ENCODE data around the gene MGAT5. TPM values are rescaled to one million over a fixed set of nuclear protein-coding genes. Genes with fewer than 3 reads are reported as not detected.

The MGAT5 gene
- total RNA-seq, 1 donor from 2014 or later = 21.2 TPM

- Histone ChIP-seq H3K9ac (no peak overlapping the region), H2AFZ (replicated peaks) (no peak overlapping the region), H3K4me3 (no peak overlapping the region), H3K4me2 (no peak overlapping the region), H3F3A (ENCODE audit: low read depth) (no peaks in the 10 kb centered on the region), H3K4me1 (no peaks in the 10 kb centered on the region), H3K9me3 (ENCODE audit: low read depth) (no peaks in the 10 kb centered on the region), H4K20me1 (ENCODE audit: low read depth) (no peaks in the 10 kb centered on the region), H3K36me3 (no peaks in the 10 kb centered on the region), H3K79me2 (ENCODE audit: low read depth) (no peaks in the 10 kb centered on the region), H3K27ac (no peak overlapping the region), H3K27me3 (no peaks in the 10 kb centered on the region)
- no peak for DNase-seq (ENCODE audit: low spot score)
- H3K27ac Mint-ChIP-seq = no peak overlapping the region
- H3K9me3 Mint-ChIP-seq = no peaks in the 10 kb centered on the region
- TF ChIP-seq EZH2 (IDR thresholded peaks at IDR 0.05) (no peak), CTCF (IDR thresholded peaks at IDR 0.05) (no peak), EZH2phosphoT487 (IDR thresholded peaks at IDR 0.05) (no peak)
- no peaks in the 10 kb centered on the region for H3K36me3 Mint-ChIP-seq
- no peak overlapping the region for H3K4me3 Mint-ChIP-seq
- peaks cover 8% of the 10 kb centered on the region for H3K4me1 Mint-ChIP-seq
- peaks cover 6% of the 10 kb centered on the region for H3K27me3 Mint-ChIP-seq (ENCODE audit: insufficient read depth, low read depth)
Observed at GRCh38 chr2:134454931-134455330, 201.1 kb downstream of the MGAT5 start.

GRCh38 chr2:134455426-134455825 lies 201.6 kb downstream of the MGAT5 start:
- Histone ChIP-seq H3K4me3 (no peak overlapping the region), H3K9me3 (ENCODE audit: low read depth) (no peaks in the 10 kb centered on the region), H3K36me3 (no peaks in the 10 kb centered on the region), H3K4me2 (no peak overlapping the region), H4K20me1 (ENCODE audit: low read depth) (no peaks in the 10 kb centered on the region), H3K4me1 (no peaks in the 10 kb centered on the region), H2AFZ (replicated peaks) (no peak overlapping the region), H3F3A (ENCODE audit: low read depth) (no peaks in the 10 kb centered on the region), H3K79me2 (ENCODE audit: low read depth) (no peaks in the 10 kb centered on the region), H3K9ac (no peak overlapping the region), H3K27me3 (no peaks in the 10 kb centered on the region), H3K27ac (no peak overlapping the region)
- no peaks in the 10 kb centered on the region for H3K36me3 Mint-ChIP-seq
- H3K4me3 Mint-ChIP-seq = no peak overlapping the region
- peaks cover 6% of the 10 kb centered on the region for H3K27me3 Mint-ChIP-seq (ENCODE audit: insufficient read depth, low read depth)
- H3K9me3 Mint-ChIP-seq = no peaks in the 10 kb centered on the region
- peaks cover 8% of the 10 kb centered on the region for H3K4me1 Mint-ChIP-seq
- TF ChIP-seq EZH2 (IDR thresholded peaks at IDR 0.05) = no peak
- TF ChIP-seq CTCF (IDR thresholded peaks at IDR 0.05) = no peak
- TF ChIP-seq EZH2phosphoT487 (IDR thresholded peaks at IDR 0.05) = no peak
- DNase-seq (ENCODE audit: low spot score) = no peak
- H3K27ac Mint-ChIP-seq = no peak overlapping the region

GRCh38 chr2:134457353-134457752 lies 203.5 kb downstream of the MGAT5 start:
- Histone ChIP-seq H3K4me3 (no peak overlapping the region), H3K9me3 (ENCODE audit: low read depth) (no peaks in the 10 kb centered on the region), H3K79me2 (ENCODE audit: low read depth) (no peaks in the 10 kb centered on the region), H3K36me3 (no peaks in the 10 kb centered on the region), H3K4me2 (no peak overlapping the region), H3K27me3 (no peaks in the 10 kb centered on the region), H3F3A (ENCODE audit: low read depth) (no peaks in the 10 kb centered on the region), H4K20me1 (ENCODE audit: low read depth) (no peaks in the 10 kb centered on the region), H2AFZ (replicated peaks) (no peak overlapping the region), H3K27ac (no peak overlapping the region), H3K9ac (no peak overlapping the region), H3K4me1 (no peaks in the 10 kb centered on the region)
- no peak overlapping the region for H3K27ac Mint-ChIP-seq
- no peaks in the 10 kb centered on the region for H3K9me3 Mint-ChIP-seq
- H3K4me1 Mint-ChIP-seq = peaks cover 4% of the 10 kb centered on the region
- DNase-seq (ENCODE audit: low spot score) = no peak
- TF ChIP-seq EZH2phosphoT487 (IDR thresholded peaks at IDR 0.05) (no peak), CTCF (IDR thresholded peaks at IDR 0.05) (no peak), EZH2 (IDR thresholded peaks at IDR 0.05) (no peak)
- H3K4me3 Mint-ChIP-seq = no peak overlapping the region
- H3K36me3 Mint-ChIP-seq = no peaks in the 10 kb centered on the region
- peaks cover 4% of the 10 kb centered on the region for H3K27me3 Mint-ChIP-seq (ENCODE audit: insufficient read depth, low read depth)
